Measurements from ENCODE around the gene ARFGEF2. TPM values are rescaled to one million over a fixed set of nuclear protein-coding genes. Genes with fewer than 3 reads are reported as not detected.

ARFGEF2 gene
- total RNA-seq, 1 donor from 2014 or later, result 30.2 TPM

GRCh38 chr20:48878534-48879248, 42.8 kb upstream of the ARFGEF2 start:
- peaks cover 21% of the 10 kb centered on the region for H3K4me1 Mint-ChIP-seq (ENCODE audit: low read depth, unreplicated experiment)
- TF ChIP-seq CTCF (IDR thresholded peaks at IDR 0.05; ENCODE audit: partially characterized antibody, unreplicated experiment), result no peak
- H3K4me3 Mint-ChIP-seq (ENCODE audit: unreplicated experiment), result no peak overlapping the region
- no peaks in the 10 kb centered on the region for H3K36me3 Mint-ChIP-seq (ENCODE audit: unreplicated experiment)
- peaks cover 5% of the 10 kb centered on the region for H3K27me3 Mint-ChIP-seq (ENCODE audit: unreplicated experiment)
- no peak for DNase-seq
- H3K27ac Mint-ChIP-seq (ENCODE audit: unreplicated experiment), result no peak overlapping the region
- peaks cover 8% of the 10 kb centered on the region for H3K9me3 Mint-ChIP-seq (ENCODE audit: unreplicated experiment)

GRCh38 chr20:48879612-48880245, 41.8 kb upstream of the ARFGEF2 start:
- Mint-ChIP-seq H3K27me3 (ENCODE audit: unreplicated experiment) (peaks cover 5% of the 10 kb centered on the region), H3K4me1 (ENCODE audit: low read depth, unreplicated experiment) (peaks cover 21% of the 10 kb centered on the region), H3K36me3 (ENCODE audit: unreplicated experiment) (no peaks in the 10 kb centered on the region), H3K9me3 (ENCODE audit: unreplicated experiment) (peaks cover 8% of the 10 kb centered on the region), H3K4me3 (ENCODE audit: unreplicated experiment) (no peak overlapping the region), H3K27ac (ENCODE audit: unreplicated experiment) (no peak overlapping the region)
- DNase-seq, result no peak
- no peak for TF ChIP-seq CTCF (IDR thresholded peaks at IDR 0.05; ENCODE audit: partially characterized antibody, unreplicated experiment)

GRCh38 chr20:48880331-48880730, 41.2 kb upstream of the ARFGEF2 start:
- H3K4me1 Mint-ChIP-seq (ENCODE audit: low read depth, unreplicated experiment), result peaks cover 16% of the 10 kb centered on the region
- no peaks in the 10 kb centered on the region for H3K36me3 Mint-ChIP-seq (ENCODE audit: unreplicated experiment)
- no peak overlapping the region for H3K4me3 Mint-ChIP-seq (ENCODE audit: unreplicated experiment)
- H3K27me3 Mint-ChIP-seq (ENCODE audit: unreplicated experiment), result peaks cover 1% of the 10 kb centered on the region
- no peak for DNase-seq
- no peak overlapping the region for H3K27ac Mint-ChIP-seq (ENCODE audit: unreplicated experiment)
- H3K9me3 Mint-ChIP-seq (ENCODE audit: unreplicated experiment), result peaks cover 3% of the 10 kb centered on the region
- no peak for TF ChIP-seq CTCF (IDR thresholded peaks at IDR 0.05; ENCODE audit: partially characterized antibody, unreplicated experiment)

GRCh38 chr20:48880981-48881657, 40.4 kb upstream of the ARFGEF2 start:
- Mint-ChIP-seq H3K4me1 (ENCODE audit: low read depth, unreplicated experiment) (peaks cover 8% of the 10 kb centered on the region), H3K9me3 (ENCODE audit: unreplicated experiment) (no peaks in the 10 kb centered on the region), H3K27ac (ENCODE audit: unreplicated experiment) (no peak overlapping the region), H3K4me3 (ENCODE audit: unreplicated experiment) (no peak overlapping the region), H3K27me3 (ENCODE audit: unreplicated experiment) (peaks cover 1% of the 10 kb centered on the region), H3K36me3 (ENCODE audit: unreplicated experiment) (no peaks in the 10 kb centered on the region)
- DNase-seq, result no peak
- no peak for TF ChIP-seq CTCF (IDR thresholded peaks at IDR 0.05; ENCODE audit: partially characterized antibody, unreplicated experiment)

- H3K9me3 Mint-ChIP-seq (ENCODE audit: unreplicated experiment), result no peaks in the 10 kb centered on the region
- DNase-seq, result no peak
- no peak for TF ChIP-seq CTCF (IDR thresholded peaks at IDR 0.05; ENCODE audit: partially characterized antibody, unreplicated experiment)
- H3K36me3 Mint-ChIP-seq (ENCODE audit: unreplicated experiment), result no peaks in the 10 kb centered on the region
- no peaks in the 10 kb centered on the region for H3K4me1 Mint-ChIP-seq (ENCODE audit: low read depth, unreplicated experiment)
- no peaks in the 10 kb centered on the region for H3K27me3 Mint-ChIP-seq (ENCODE audit: unreplicated experiment)
- H3K27ac Mint-ChIP-seq (ENCODE audit: unreplicated experiment), result no peak overlapping the region
- H3K4me3 Mint-ChIP-seq (ENCODE audit: unreplicated experiment), result no peak overlapping the region
Observed at GRCh38 chr20:48885237-48885636, 36.3 kb upstream of the ARFGEF2 start.

Data from glutamatergic neuron (in vitro differentiated cells).